CD4-positive, CD25-positive, alpha-beta regulatory T cell (primary cell): ENCODE data around the gene FKBP15. TPM values are rescaled to one million over a fixed set of nuclear protein-coding genes. Genes with fewer than 3 reads are reported as not detected.

Experiments used
- ATAC-seq, 2 donors: fragments of 150-1000 bp; cut with Tn5 transposase; one replicate each; pipeline ENCODE4 v1.10.0; 2021; ENCODE audit warnings: low read depth in 2 of 2, moderate number of reproducible peaks in 2 of 2, moderate library complexity in 1 of 2
- DNase-seq, 3 donors: peaks; one replicate each; pipeline versions ENCODE4 v3.0.0 to v3.0.0-alpha.2; 2012 to 2022; ENCODE audit warnings: mixed read lengths in 1 of 3
- H3K27ac ChIP-seq: one replicate; pipeline ENCODE4 v1.7.0; 2013; ENCODE audit warnings: mild to moderate bottlenecking, low read length; ENCODE audit not compliant: insufficient read depth, poor library complexity, severe bottlenecking
- H3K27me3 ChIP-seq: one replicate; pipeline ENCODE4 v1.7.0; 2013; ENCODE audit warnings: low read length; ENCODE audit not compliant: control insufficient read depth, insufficient read depth
- H3K36me3 ChIP-seq: one replicate; pipeline ENCODE4 v1.7.0; 2013; ENCODE audit warnings: mild to moderate bottlenecking, low read length, moderate library complexity; ENCODE audit not compliant: control insufficient read depth, insufficient read depth
- H3K4me1 ChIP-seq: 2 replicates; pipeline ENCODE4 v1.7.0; 2013; ENCODE audit warnings: mild to moderate bottlenecking, low read length; ENCODE audit not compliant: insufficient read depth, control insufficient read depth, poor library complexity, severe bottlenecking
- H3K4me3 ChIP-seq: one replicate; pipeline ENCODE4 v1.7.0; 2013; ENCODE audit warnings: low read depth, mild to moderate bottlenecking, low read length, moderate library complexity
- H3K9me3 ChIP-seq, 2 experiments: 1 replicate in 1 of 2; 2 replicates in 1 of 2; pipeline ENCODE4 v1.7.0; 2013; ENCODE audit warnings: low read length in 2 of 2, mild to moderate bottlenecking in 1 of 2, moderate library complexity in 1 of 2; ENCODE audit not compliant: control insufficient read depth in 2 of 2
- H3K27ac Mint-ChIP-seq, 3 donors: one replicate each; pipeline ENCODE4 v1.8.0; 2020 to 2022; ENCODE audit warnings: mild to moderate bottlenecking in 3 of 3, mixed read lengths in 3 of 3, moderate library complexity in 2 of 3
- H3K27me3 Mint-ChIP-seq: one replicate; pipeline ENCODE4 v1.8.0; 2022; ENCODE audit warnings: mild to moderate bottlenecking, mixed read lengths
- H3K36me3 Mint-ChIP-seq: one replicate; pipeline ENCODE4 v1.8.0; 2020; ENCODE audit warnings: mixed read lengths
- H3K4me1 Mint-ChIP-seq, 4 donors: one replicate each; pipeline ENCODE4 v1.8.0; 2020 to 2022; ENCODE audit warnings: mixed read lengths in 4 of 4, mild to moderate bottlenecking in 1 of 4
- H3K4me3 Mint-ChIP-seq, 4 donors: one replicate each; pipeline ENCODE4 v1.8.0; 2020 to 2022; ENCODE audit warnings: mild to moderate bottlenecking in 4 of 4, mixed read lengths in 4 of 4, moderate library complexity in 3 of 4
- H3K9me3 Mint-ChIP-seq, 7 donors: one replicate each; pipeline ENCODE4 v1.8.0; 2020 to 2022; ENCODE audit warnings: mixed read lengths in 7 of 7, mild to moderate bottlenecking in 3 of 7, moderate library complexity in 2 of 7
- polyA plus RNA-seq, 4 donors: library from polyadenylated mRNA; unstranded; fragments of 300-500 nt; fragmentation: Illumina TruSeq; gene quantifications; one replicate each; pipeline ENCODE4 v1.2.3, GENCODE V29; 2021
- total RNA-seq: library from RNA; stranded (reverse); gene quantifications from one replicate; pipeline ENCODE4 v1.2.3, GENCODE V29; 2022

Gene FKBP15
- total and polyA plus RNA-seq, 5 donors from 2014 or later, result 7.1 to 24.9 (median 9.2) TPM

DNA sequence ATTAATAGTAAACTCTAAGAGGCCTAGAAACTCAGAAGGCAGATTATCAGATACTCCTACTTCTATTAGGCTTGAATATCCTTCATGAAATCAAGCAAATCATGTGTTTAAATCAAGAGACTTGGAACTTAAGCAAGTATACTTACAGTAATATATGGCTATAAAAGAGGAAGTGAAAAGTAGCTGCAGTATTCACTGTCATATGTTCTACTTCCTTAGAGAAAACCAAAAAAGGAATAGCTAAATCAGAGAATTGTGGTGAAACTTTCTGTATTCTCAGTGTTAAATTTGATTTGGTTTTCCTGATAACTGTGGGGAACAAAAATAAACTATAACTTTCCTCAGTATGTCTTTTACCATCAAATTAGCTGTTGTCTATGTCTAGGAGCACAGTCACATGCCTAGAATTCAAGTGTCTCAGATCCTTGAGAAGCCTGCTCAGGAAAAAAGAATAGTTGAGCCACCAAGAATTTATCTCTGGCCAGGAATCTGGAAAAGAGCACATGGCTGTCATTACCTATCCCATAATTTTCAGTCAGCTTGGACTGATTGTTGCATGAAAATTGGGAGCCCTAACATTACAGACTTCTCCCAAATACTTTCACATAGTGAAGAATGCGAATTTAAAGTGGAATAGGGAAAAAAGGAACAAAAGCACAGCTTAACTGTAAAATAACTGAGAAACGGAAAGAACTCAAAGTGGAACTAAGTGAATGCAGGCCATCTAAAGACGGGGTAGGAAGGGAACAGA is 1.7 kb downstream of the FKBP15 start:
- no peaks in the 10 kb centered on the region for H3K27me3 Mint-ChIP-seq
- peak overlapping the region; percentile 89 to 97 (median 94) for H3K27ac Mint-ChIP-seq
- ATAC-seq (no peak), DNase-seq (no peak)
- peak overlapping the region; percentile 93 to 97 (median 95) for H3K4me3 Mint-ChIP-seq
- Histone ChIP-seq H3K9me3 (no peaks in the 10 kb centered on the region), H3K4me1 (peaks cover 39% of the 10 kb centered on the region), H3K27me3 (no peaks in the 10 kb centered on the region), H3K27ac (peak overlapping the region; percentile 87), H3K4me3 (peak overlapping the region; percentile 87), H3K36me3 (no peaks in the 10 kb centered on the region)
- peaks cover 23 to 70% (median 50%) of the 10 kb centered on the region in 4 donors for H3K4me1 Mint-ChIP-seq
- H3K36me3 Mint-ChIP-seq, result no peaks in the 10 kb centered on the region
- peaks cover 0 to 2% (median 0%) of the 10 kb centered on the region in 7 donors for H3K9me3 Mint-ChIP-seq

DNA sequence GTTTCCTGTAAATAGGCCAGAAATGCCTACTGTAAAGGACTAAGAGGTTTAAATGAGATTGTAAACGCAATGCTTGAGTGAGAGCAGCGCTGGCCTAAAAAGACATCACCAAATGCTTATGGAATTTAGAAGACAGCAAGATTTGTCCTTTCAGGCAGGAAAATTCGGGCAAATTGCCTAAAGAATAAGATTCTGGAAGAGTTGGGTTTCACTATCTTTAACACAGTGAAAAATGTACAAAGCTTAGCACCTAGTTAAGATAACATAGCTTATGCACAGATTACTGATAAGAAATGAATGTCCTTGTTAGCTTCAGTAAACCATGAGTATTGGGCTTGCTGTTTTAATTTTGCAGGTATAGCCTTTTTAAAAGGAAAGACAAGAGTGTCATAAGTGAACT is 4.7 kb downstream of the FKBP15 start:
- Histone ChIP-seq H3K36me3 (no peaks in the 10 kb centered on the region), H3K4me3 (no peak overlapping the region), H3K27ac (no peak overlapping the region), H3K4me1 (peaks cover 26% of the 10 kb centered on the region), H3K9me3 (no peaks in the 10 kb centered on the region), H3K27me3 (no peaks in the 10 kb centered on the region)
- peaks cover 28 to 60% (median 47%) of the 10 kb centered on the region in 4 donors for H3K4me1 Mint-ChIP-seq
- peaks cover 7% of the 10 kb centered on the region for H3K36me3 Mint-ChIP-seq
- H3K27me3 Mint-ChIP-seq, result no peaks in the 10 kb centered on the region
- no peak for ATAC-seq
- H3K9me3 Mint-ChIP-seq, result peaks cover 0 to 2% (median 0%) of the 10 kb centered on the region in 7 donors
- DNase-seq, result no peak
- peak overlapping the region in 1 of 3 donors; percentile 20 for H3K27ac Mint-ChIP-seq
- H3K4me3 Mint-ChIP-seq, result no peak overlapping the region

DNA sequence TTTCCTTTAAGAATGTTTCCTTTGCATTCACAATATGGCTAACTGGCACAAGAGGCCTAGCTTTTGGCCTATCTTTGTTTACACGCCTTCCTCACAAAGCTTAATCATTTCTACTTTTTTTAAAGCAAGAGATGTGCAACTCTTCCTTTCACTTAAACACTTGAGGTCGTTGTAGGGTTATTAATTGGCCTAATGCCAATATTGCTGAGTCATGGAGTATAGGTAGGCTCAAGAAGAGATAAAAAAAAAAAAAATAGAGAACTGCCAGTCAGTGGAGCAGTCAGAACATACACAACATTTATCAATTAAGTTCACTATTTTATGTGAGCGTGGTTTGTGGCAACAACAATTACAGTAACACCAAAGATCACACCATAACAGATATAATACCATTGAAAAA is 5.9 kb downstream of the FKBP15 start:
- Mint-ChIP-seq H3K36me3 (peaks cover 12% of the 10 kb centered on the region), H3K27me3 (no peaks in the 10 kb centered on the region), H3K4me3 (no peak overlapping the region), H3K4me1 (peaks cover 28 to 53% (median 45%) of the 10 kb centered on the region in 4 donors), H3K27ac (peak overlapping the region in 2 of 3 donors; percentile 50 to 72), H3K9me3 (peaks cover 0 to 2% (median 0%) of the 10 kb centered on the region in 7 donors)
- H3K4me1 ChIP-seq, result peaks cover 18% of the 10 kb centered on the region
- no peaks in the 10 kb centered on the region for H3K27me3 ChIP-seq
- H3K9me3 ChIP-seq, result no peaks in the 10 kb centered on the region
- ATAC-seq (peak; percentile 67 to 73), DNase-seq (peak in 2 of 3 donors; percentile 43 to 58)
- no peak overlapping the region for H3K27ac ChIP-seq
- no peak overlapping the region for H3K4me3 ChIP-seq
- H3K36me3 ChIP-seq, result peaks cover 7% of the 10 kb centered on the region

DNA sequence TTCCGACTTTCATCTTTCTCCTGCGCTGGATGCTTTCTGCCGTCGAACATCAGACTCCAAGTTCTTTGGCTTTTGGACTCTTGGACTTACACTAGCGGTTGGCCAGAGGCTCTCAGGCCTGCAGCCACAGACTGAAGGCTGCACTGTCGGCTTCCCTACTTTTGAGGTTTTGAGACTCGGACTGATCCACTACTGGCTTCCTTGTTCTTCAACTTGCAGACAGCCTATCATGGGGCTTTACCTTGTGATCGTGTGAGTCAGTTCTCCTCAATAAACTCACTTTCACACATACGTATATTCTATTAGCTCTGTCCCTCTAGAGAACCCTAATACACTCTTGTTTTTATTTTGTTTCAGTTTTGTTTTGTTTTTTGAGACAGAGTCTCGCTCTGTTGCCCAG is 10.3 kb downstream of the FKBP15 start:
- Histone ChIP-seq H3K9me3 (no peaks in the 10 kb centered on the region), H3K4me3 (no peak overlapping the region), H3K4me1 (peaks cover 3% of the 10 kb centered on the region), H3K27me3 (no peaks in the 10 kb centered on the region), H3K27ac (no peak overlapping the region), H3K36me3 (peaks cover 43% of the 10 kb centered on the region)
- Mint-ChIP-seq H3K27ac (peak overlapping the region in 1 of 3 donors; percentile 42), H3K9me3 (no peaks in the 10 kb centered on the region), H3K27me3 (no peaks in the 10 kb centered on the region), H3K4me3 (no peak overlapping the region), H3K36me3 (peaks cover 27% of the 10 kb centered on the region), H3K4me1 (peaks cover 12 to 29% (median 23%) of the 10 kb centered on the region in 4 donors)
- no peak for DNase-seq
- ATAC-seq, result no peak

DNA sequence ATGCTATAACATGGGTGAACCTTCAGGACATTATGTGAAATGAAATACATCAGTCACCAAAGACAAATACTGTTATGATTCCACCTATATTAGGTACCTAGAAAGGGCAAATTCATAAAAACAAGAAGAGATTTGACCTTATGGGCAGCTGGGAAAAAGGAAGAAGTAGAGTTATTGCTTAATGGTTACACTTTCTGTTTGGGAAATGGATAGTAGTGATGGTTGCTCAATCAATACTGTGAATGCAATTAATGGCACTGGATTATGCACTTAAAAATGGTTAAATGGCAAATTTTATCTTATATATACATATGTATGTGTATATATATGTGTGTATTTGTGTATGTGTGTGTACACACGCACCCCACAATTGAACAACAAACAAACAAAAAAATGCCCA is 15.2 kb downstream of the FKBP15 start:
- Histone ChIP-seq H3K27me3 (no peaks in the 10 kb centered on the region), H3K36me3 (peaks cover 76% of the 10 kb centered on the region), H3K4me3 (no peak overlapping the region), H3K4me1 (no peaks in the 10 kb centered on the region), H3K9me3 (no peaks in the 10 kb centered on the region), H3K27ac (no peak overlapping the region)
- no peak for ATAC-seq
- DNase-seq, result no peak
- Mint-ChIP-seq H3K9me3 (no peaks in the 10 kb centered on the region), H3K4me3 (no peak overlapping the region), H3K27me3 (no peaks in the 10 kb centered on the region), H3K36me3 (peaks cover 57% of the 10 kb centered on the region), H3K27ac (no peak overlapping the region), H3K4me1 (peaks cover 0 to 10% (median 7%) of the 10 kb centered on the region in 4 donors)

DNA sequence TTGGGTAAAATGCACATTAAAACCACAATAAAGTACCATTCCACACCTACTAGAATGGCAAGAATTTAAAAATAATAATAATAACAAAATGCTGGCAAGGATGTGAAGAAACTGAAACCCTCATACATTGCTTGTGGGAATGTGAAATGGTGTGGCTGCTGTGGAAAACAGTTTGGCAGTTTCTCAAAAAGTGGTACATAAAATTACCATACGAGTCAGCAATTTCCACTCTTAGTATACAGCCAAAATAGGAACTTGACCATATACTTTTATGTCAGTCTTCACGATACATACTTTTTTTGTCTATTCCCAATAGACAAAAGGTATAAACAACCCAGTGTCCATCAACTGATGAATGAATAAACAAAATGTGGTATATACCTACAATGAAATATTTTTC is 15.6 kb downstream of the FKBP15 start:
- ATAC-seq (no peak), DNase-seq (no peak)
- no peak overlapping the region for H3K27ac Mint-ChIP-seq
- Histone ChIP-seq H3K4me3 (no peak overlapping the region), H3K9me3 (no peaks in the 10 kb centered on the region), H3K36me3 (peaks cover 72% of the 10 kb centered on the region), H3K27me3 (no peaks in the 10 kb centered on the region), H3K27ac (no peak overlapping the region), H3K4me1 (no peaks in the 10 kb centered on the region)
- H3K9me3 Mint-ChIP-seq, result no peaks in the 10 kb centered on the region
- H3K4me1 Mint-ChIP-seq, result peaks cover 0 to 10% (median 7%) of the 10 kb centered on the region in 4 donors
- H3K36me3 Mint-ChIP-seq, result peaks cover 53% of the 10 kb centered on the region
- no peak overlapping the region for H3K4me3 Mint-ChIP-seq
- no peaks in the 10 kb centered on the region for H3K27me3 Mint-ChIP-seq

DNA sequence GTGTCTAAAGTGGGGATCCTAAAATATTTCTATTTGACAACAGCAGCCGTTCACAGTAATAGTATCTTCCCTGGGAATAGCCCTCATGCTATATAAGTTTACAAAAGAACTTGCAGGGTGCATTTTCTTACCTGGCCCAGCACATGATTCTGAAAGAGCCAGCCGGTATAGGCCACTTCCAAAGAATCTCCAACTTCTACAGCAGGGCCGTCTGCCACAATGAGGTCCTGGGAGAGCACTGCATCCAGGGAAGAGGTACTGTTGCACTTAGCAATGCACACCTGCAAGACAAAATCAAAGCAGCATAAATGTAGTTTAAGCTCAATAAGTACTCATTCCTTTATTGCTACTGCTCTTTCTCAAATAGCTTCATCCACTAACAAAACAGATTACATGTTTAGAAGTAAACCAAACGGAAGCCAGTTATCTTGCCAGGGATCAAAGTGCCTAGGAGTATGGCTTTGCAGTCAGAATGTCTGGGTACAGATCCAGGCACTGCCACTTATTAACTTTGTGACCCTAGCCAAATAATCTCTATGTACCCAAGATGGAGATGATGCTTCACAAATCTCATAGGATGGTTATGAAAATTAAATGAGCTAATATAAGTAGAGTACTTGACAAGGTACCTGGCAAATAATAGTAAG is 21.3 kb downstream of the FKBP15 start:
- Histone ChIP-seq H3K4me3 (no peak overlapping the region), H3K27me3 (no peaks in the 10 kb centered on the region), H3K9me3 (no peaks in the 10 kb centered on the region), H3K4me1 (no peaks in the 10 kb centered on the region), H3K27ac (no peak overlapping the region), H3K36me3 (peaks cover 75% of the 10 kb centered on the region)
- Mint-ChIP-seq H3K4me3 (no peak overlapping the region), H3K4me1 (peaks cover 0 to 12% (median 3%) of the 10 kb centered on the region in 4 donors), H3K36me3 (peaks cover 71% of the 10 kb centered on the region), H3K27ac (no peak overlapping the region), H3K9me3 (no peaks in the 10 kb centered on the region), H3K27me3 (no peaks in the 10 kb centered on the region)
- no peak for ATAC-seq
- no peak for DNase-seq
